SK-N-MC (cell line): ENCODE data around the gene NDUFS5.
"Not testable (repeated sequence)": the region's sequence is repeated elsewhere in the genome, so short reads cannot be mapped to it uniquely, and the experiment has no call there.

Experiments
- DNase-seq: peaks from one replicate; pipeline ENCODE4 v3.0.0-alpha.2; 2011; ENCODE audit warnings: low read depth, low spot score
- H3K27ac ChIP-seq: fragments of 200-600 bp; sonication (generic); 2 replicates; pipeline ENCODE4 v1.5.1; 2016; ENCODE audit warnings: mixed run types
- H3K36me3 ChIP-seq: fragments of 200-600 bp; sonication (generic); 2 replicates; pipeline ENCODE4 v1.6.1; 2017; ENCODE audit warnings: antibody characterized with exemption, low read length, mixed read lengths; ENCODE audit not compliant: insufficient read depth
- H3K4me3 ChIP-seq: fragments of 200-600 bp; sonication (generic); 2 replicates; pipeline ENCODE4 v1.5.1; 2016
- H3K9ac ChIP-seq: fragments of 200-600 bp; sonication (generic); 2 replicates; pipeline ENCODE4 v1.8.0; 2017; ENCODE audit warnings: mixed run types, mixed read lengths; ENCODE audit not compliant: insufficient read length
- H3K9me3 ChIP-seq: fragments of 200-600 bp; sonication (generic); 2 replicates; pipeline ENCODE4 v1.6.1; 2017; ENCODE audit warnings: low read depth, mild to moderate bottlenecking, antibody characterized with exemption, low read length, moderate library complexity, mixed read lengths
- EZH2 ChIP-seq: fragments of 200-600 bp; sonication (generic); IDR thresholded peaks from one replicate; pipeline ENCODE4 v1.6.1; 2017; ENCODE audit warnings: antibody characterized with exemption
- FOXP2 ChIP-seq: optimal IDR thresholded peaks from 2 replicates; pipeline ENCODE3; 2011; ENCODE audit warnings: mild to moderate bottlenecking, moderate library complexity; ENCODE audit not compliant: insufficient read depth; ENCODE audit errors: extremely low read length, control extremely low read depth
- POLR2AphosphoS5 ChIP-seq: IDR thresholded peaks from 2 replicates; pipeline ENCODE4 v1.6.1; 2012; ENCODE audit warnings: mild to moderate bottlenecking, low read depth, low read length, borderline replicate concordance

Gene NDUFS5

GRCh38 chr1:39026051-39026865 lies at the start of gene NDUFS5:
NDUFS5 (plus strand) TSS chr1:39026350; CDS start chr1:39028725, 2,375 bp downstream.
- H3K36me3 ChIP-seq: peaks cover 25% of the 10 kb centered on the region
- H3K9me3 ChIP-seq: no peaks in the 10 kb centered on the region
- peak within 1 kb of the TSS; percentile 85 for H3K9ac ChIP-seq
- DNase-seq: no peak
- TF ChIP-seq POLR2AphosphoS5 (peak; percentile 96), FOXP2 (no peak), EZH2 (no peak)
- peak within 1 kb of the TSS; percentile 66; the same call in 1 of the 2 replicates for H3K27ac ChIP-seq
- H3K4me3 ChIP-seq: peak within 1 kb of the TSS; percentile 97

- H3K9ac ChIP-seq, H3K4me3 ChIP-seq, H3K9me3 ChIP-seq, H3K36me3 ChIP-seq, H3K27ac ChIP-seq, DNase-seq: not testable (repeated sequence)
Observed at GRCh38 chr1:38977399-38978244, 48.5 kb upstream of the NDUFS5 start.

- H3K9me3 ChIP-seq, H3K9ac ChIP-seq, H3K4me3 ChIP-seq, DNase-seq, H3K27ac ChIP-seq, H3K36me3 ChIP-seq: not testable (repeated sequence)
Observed at GRCh38 chr1:38978245-38978542, 48.0 kb upstream of the NDUFS5 start.

GRCh38 chr1:38979380-38979779 lies 46.8 kb upstream of the NDUFS5 start:
- H3K9me3 ChIP-seq, H3K9ac ChIP-seq, DNase-seq, H3K36me3 ChIP-seq, H3K4me3 ChIP-seq, H3K27ac ChIP-seq: not testable (repeated sequence)

GRCh38 chr1:38989979-38990378 lies 36.2 kb upstream of the NDUFS5 start:
- H3K36me3 ChIP-seq: peaks cover 24% of the 10 kb centered on the region
- peak overlapping the region; percentile 99 for H3K4me3 ChIP-seq
- H3K9ac ChIP-seq: no peak overlapping the region
- TF ChIP-seq EZH2 (no peak), POLR2AphosphoS5 (no peak), FOXP2 (no peak)
- H3K9me3 ChIP-seq: no peaks in the 10 kb centered on the region
- H3K27ac ChIP-seq: peak overlapping the region; percentile 58; the same call in 1 of the 2 replicates
- DNase-seq: no peak

GRCh38 chr1:38990386-38990737 lies 35.8 kb upstream of the NDUFS5 start:
- H3K36me3 ChIP-seq: peaks cover 27% of the 10 kb centered on the region
- H3K9ac ChIP-seq: peak overlapping the region; percentile 64
- no peak for DNase-seq
- no peak for TF ChIP-seq EZH2
- no peak for TF ChIP-seq FOXP2
- no peak for TF ChIP-seq POLR2AphosphoS5
- H3K27ac ChIP-seq: peak overlapping the region; percentile 58; the same call in 1 of the 2 replicates
- H3K9me3 ChIP-seq: no peaks in the 10 kb centered on the region
- H3K4me3 ChIP-seq: peak overlapping the region; percentile 99

GRCh38 chr1:38990738-38991637 lies 35.2 kb upstream of the NDUFS5 start, which contains the start of gene AKIRIN1:
AKIRIN1 (plus strand) TSS chr1:38991276; CDS start chr1:38991381, 105 bp downstream.
- TF ChIP-seq POLR2AphosphoS5: peak; percentile 93
- no peak for TF ChIP-seq FOXP2
- no peak for TF ChIP-seq EZH2
- DNase-seq: no peak
- Histone ChIP-seq H3K9me3 (no peaks in the 10 kb centered on the region), H3K4me3 (peak within 1 kb of the TSS; percentile 99), H3K36me3 (peaks cover 33% of the 10 kb centered on the region), H3K9ac (peak within 1 kb of the TSS; percentile 93), H3K27ac (peak within 1 kb of the TSS; percentile 79; the same call in 1 of the 2 replicates)

GRCh38 chr1:38991638-38992411 lies 34.3 kb upstream of the NDUFS5 start:
- peaks cover 41% of the 10 kb centered on the region for H3K36me3 ChIP-seq
- H3K27ac ChIP-seq: peak overlapping the region; percentile 79; the same call in 1 of the 2 replicates
- peak overlapping the region; percentile 99 for H3K4me3 ChIP-seq
- TF ChIP-seq EZH2: no peak
- no peak for TF ChIP-seq FOXP2
- TF ChIP-seq POLR2AphosphoS5: no peak
- no peak for DNase-seq
- no peaks in the 10 kb centered on the region for H3K9me3 ChIP-seq
- peak overlapping the region; percentile 93 for H3K9ac ChIP-seq
